Mesenchymal stem cell (in vitro differentiated cells and primary cell): Measurements from ENCODE around the gene DARS1.
A peak's percentile ranks its signal among the peaks of the same experiment; 100 is the strongest.

Experiments
- DNase-seq: peaks from one replicate; pipeline ENCODE4 v3.0.0-alpha.2; 2013
- H2AFZ ChIP-seq: one replicate; pipeline ENCODE4 v1.6.1; 2013; ENCODE audit warnings: low read depth, mild to moderate bottlenecking, control low read depth, inconsistent platforms, low read length, moderate library complexity
- H2AK5ac ChIP-seq: 2 replicates; pipeline ENCODE4 v1.6.1; 2013; ENCODE audit warnings: low read length, moderate library complexity, mild to moderate bottlenecking, inconsistent platforms; ENCODE audit not compliant: severe bottlenecking
- H2BK120ac ChIP-seq: one replicate; pipeline ENCODE4 v1.6.1; 2013; ENCODE audit warnings: low read depth, mild to moderate bottlenecking, inconsistent platforms, low read length, moderate library complexity
- H2BK12ac ChIP-seq, 2 experiments: one replicate each; pipeline ENCODE4 v1.6.1; 2013; ENCODE audit warnings: inconsistent platforms in 2 of 2, low read length in 2 of 2, mild to moderate bottlenecking in 2 of 2, moderate library complexity in 2 of 2, control low read depth in 1 of 2
- H2BK15ac ChIP-seq: one replicate; pipeline ENCODE4 v1.6.1; 2013; ENCODE audit warnings: mild to moderate bottlenecking, low read depth, inconsistent platforms; ENCODE audit not compliant: poor library complexity, severe bottlenecking
- H2BK5ac ChIP-seq: 2 replicates; pipeline ENCODE4 v1.6.1; 2013; ENCODE audit warnings: low read depth, mild to moderate bottlenecking, low read length, control low read depth, inconsistent platforms; ENCODE audit not compliant: poor library complexity, severe bottlenecking
- H3K14ac ChIP-seq, 2 experiments: one replicate each; pipeline ENCODE4 v1.6.1; 2013; ENCODE audit warnings: inconsistent platforms in 2 of 2, low read length in 2 of 2, control low read depth in 1 of 2, mild to moderate bottlenecking in 1 of 2, moderate library complexity in 1 of 2
- H3K18ac ChIP-seq, 2 experiments: one replicate each; pipeline ENCODE4 v1.6.1; 2013; ENCODE audit warnings: inconsistent platforms in 2 of 2, low read length in 2 of 2, control low read depth in 1 of 2, low read depth in 1 of 2, mild to moderate bottlenecking in 1 of 2
- H3K23ac ChIP-seq, 2 experiments: one replicate each; pipeline ENCODE4 v1.6.1; 2013; ENCODE audit warnings: inconsistent platforms in 2 of 2, low read length in 2 of 2, mild to moderate bottlenecking in 2 of 2, moderate library complexity in 2 of 2, control low read depth in 1 of 2
- H3K27ac ChIP-seq: 2 replicates; pipeline ENCODE4 v1.5.1; 2013; ENCODE audit warnings: mild to moderate bottlenecking, moderate library complexity, low read length, control low read depth, inconsistent platforms; ENCODE audit not compliant: poor library complexity, severe bottlenecking
- H3K27me3 ChIP-seq, 2 experiments: 2 replicates each; pipeline versions ENCODE4 v1.6.1 to v1.7.0; 2013; ENCODE audit warnings: low read length in 2 of 2, mild to moderate bottlenecking in 2 of 2, moderate library complexity in 2 of 2, control low read depth in 1 of 2, inconsistent platforms in 1 of 2; ENCODE audit not compliant: control insufficient read depth in 1 of 2, insufficient read depth in 1 of 2
- H3K36me3 ChIP-seq, 2 experiments: 2 replicates each; pipeline versions ENCODE4 v1.6.1 to v1.7.0; 2013; ENCODE audit warnings: low read length in 2 of 2, control low read depth in 1 of 2, inconsistent platforms in 1 of 2, low read depth in 1 of 2, mild to moderate bottlenecking in 1 of 2; ENCODE audit not compliant: insufficient read depth in 2 of 2, control insufficient read depth in 1 of 2
- H3K4ac ChIP-seq, 2 experiments: one replicate each; pipeline ENCODE4 v1.6.1; 2013; ENCODE audit warnings: inconsistent platforms in 2 of 2, low read length in 2 of 2, mild to moderate bottlenecking in 2 of 2, moderate library complexity in 2 of 2, control low read depth in 1 of 2, low read depth in 1 of 2
- H3K4me1 ChIP-seq: 2 replicates; pipeline ENCODE4 v1.6.1; 2013; ENCODE audit warnings: low read depth, low read length, control low read depth; ENCODE audit not compliant: control insufficient read depth, insufficient read depth
- H3K4me2 ChIP-seq: 2 replicates; pipeline ENCODE4 v1.6.1; 2013; ENCODE audit warnings: low read length, mild to moderate bottlenecking, inconsistent platforms; ENCODE audit not compliant: poor library complexity, severe bottlenecking
- H3K4me3 ChIP-seq, 2 experiments: 2 replicates each; pipeline versions ENCODE4 v1.5.1 to v1.7.0; 2013; ENCODE audit warnings: low read length in 2 of 2, mild to moderate bottlenecking in 2 of 2, control low read depth in 1 of 2, low read depth in 1 of 2; ENCODE audit not compliant: insufficient read depth in 1 of 2
- H3K79me1 ChIP-seq: replicated peaks from 2 replicates; pipeline ENCODE4 v1.6.1; 2013; ENCODE audit warnings: mild to moderate bottlenecking, control low read depth, low read length, inconsistent platforms; ENCODE audit not compliant: poor library complexity, severe bottlenecking
- H3K9ac ChIP-seq: 2 replicates; pipeline ENCODE4 v1.7.0; 2013; ENCODE audit warnings: mild to moderate bottlenecking, low read length, moderate library complexity
- H3K9me3 ChIP-seq: 2 replicates; pipeline ENCODE4 v1.7.0; 2013; ENCODE audit warnings: mild to moderate bottlenecking, low read length; ENCODE audit not compliant: control insufficient read depth
- H4K8ac ChIP-seq: one replicate; pipeline ENCODE4 v1.6.1; 2013; ENCODE audit warnings: inconsistent platforms, mild to moderate bottlenecking, low read length, moderate library complexity
- H4K91ac ChIP-seq: one replicate; pipeline ENCODE4 v1.6.1; 2013; ENCODE audit warnings: mild to moderate bottlenecking, low read length, inconsistent platforms
- WGBS: methylation state at CpG from one replicate; pipeline ENCODE4 v1.1.7; 2013; ENCODE audit warnings: mixed read lengths; 5-methylcytosine and 5-hydroxymethylcytosine counted together

DARS1 gene

DNA sequence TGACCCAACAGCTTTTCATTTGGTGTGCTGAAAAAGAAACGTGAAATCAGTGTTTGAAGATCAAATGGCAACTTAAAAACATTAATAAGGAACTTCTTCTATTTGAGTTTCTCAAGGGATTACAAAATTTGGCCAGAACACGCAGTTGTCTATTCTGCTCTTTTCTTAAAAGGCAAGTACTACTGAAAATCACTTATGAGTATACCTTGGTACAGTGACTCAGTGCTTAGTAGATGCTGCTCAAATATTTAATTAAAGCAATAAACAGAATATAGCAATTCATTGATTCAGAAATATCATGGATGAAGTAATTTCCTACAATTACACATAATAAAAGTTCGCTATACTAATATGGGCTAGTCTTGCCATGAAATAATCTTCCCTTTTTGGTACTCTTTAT, 70.9 kb downstream of the DARS1 start:
- Histone ChIP-seq H3K4me3 (no peak overlapping the region), H3K36me3 (peaks cover 0 to 42% of the 10 kb centered on the region in 2 experiments), H3K27me3 (no peaks in the 10 kb centered on the region), H3K9ac (peak overlapping the region; percentile 14), H2AFZ (no peak overlapping the region), H2BK12ac (no peak overlapping the region), H2BK120ac (no peak overlapping the region), H3K4me2 (no peak overlapping the region), H2BK5ac (no peak overlapping the region), H3K23ac (no peak overlapping the region), H3K18ac (no peak overlapping the region), H4K91ac (no peak overlapping the region), H2BK15ac (no peak overlapping the region), H3K9me3 (no peaks in the 10 kb centered on the region), H2AK5ac (no peak overlapping the region), H3K79me1 (no peaks in the 10 kb centered on the region), H4K8ac (no peak overlapping the region), H3K4ac (no peak overlapping the region), H3K27ac (no peak overlapping the region), H3K14ac (no peak overlapping the region), H3K4me1 (no peaks in the 10 kb centered on the region)
- DNase-seq = no peak
- WGBS = no CpG with 5 or more reads among the region's 3 CpGs

DNA sequence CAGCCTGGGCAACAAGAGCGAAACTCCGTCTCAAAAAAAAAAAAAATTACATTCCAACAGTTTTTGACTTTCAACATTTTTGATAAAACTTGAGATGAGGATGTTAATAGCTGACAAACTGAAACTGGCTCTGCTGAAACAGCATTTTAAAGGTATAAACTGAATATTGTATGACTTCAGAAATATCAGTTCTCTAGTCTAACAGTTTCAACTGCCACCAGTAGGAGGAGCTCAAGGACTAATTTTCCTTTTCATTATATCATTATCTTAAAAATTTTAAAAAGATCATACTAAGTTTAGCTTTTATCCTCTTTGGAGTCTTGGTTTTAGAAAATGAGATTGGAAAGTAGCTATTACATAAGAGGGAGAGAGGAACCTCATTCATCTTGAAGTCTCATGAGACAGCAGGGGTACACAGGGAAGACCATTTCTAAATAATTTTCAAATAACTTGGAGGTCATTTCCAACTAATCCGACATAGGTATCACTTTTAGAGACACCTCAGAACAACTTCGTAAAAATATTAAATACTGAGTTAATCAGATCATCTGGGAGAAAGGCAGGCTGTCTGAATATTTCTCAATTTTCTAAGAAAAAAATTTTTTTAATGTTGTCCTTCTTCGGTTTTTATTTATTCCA, 71.6 kb downstream of the DARS1 start:
- Histone ChIP-seq H3K9me3 (no peaks in the 10 kb centered on the region), H3K18ac (no peak overlapping the region), H4K8ac (no peak overlapping the region), H2AFZ (no peak overlapping the region), H2AK5ac (no peak overlapping the region), H3K4me1 (no peaks in the 10 kb centered on the region), H3K4ac (no peak overlapping the region), H4K91ac (no peak overlapping the region), H3K27me3 (no peaks in the 10 kb centered on the region), H3K4me2 (no peak overlapping the region), H3K9ac (peak overlapping the region; percentile 14), H3K27ac (no peak overlapping the region), H2BK5ac (no peak overlapping the region), H2BK15ac (no peak overlapping the region), H3K79me1 (no peaks in the 10 kb centered on the region), H2BK12ac (no peak overlapping the region), H2BK120ac (no peak overlapping the region), H3K4me3 (no peak overlapping the region), H3K14ac (no peak overlapping the region), H3K36me3 (peaks cover 0 to 45% of the 10 kb centered on the region in 2 experiments), H3K23ac (no peak overlapping the region)
- 100% methylated on average over 1 of the region's 5 CpGs for WGBS
- DNase-seq = peak; percentile 56

DNA sequence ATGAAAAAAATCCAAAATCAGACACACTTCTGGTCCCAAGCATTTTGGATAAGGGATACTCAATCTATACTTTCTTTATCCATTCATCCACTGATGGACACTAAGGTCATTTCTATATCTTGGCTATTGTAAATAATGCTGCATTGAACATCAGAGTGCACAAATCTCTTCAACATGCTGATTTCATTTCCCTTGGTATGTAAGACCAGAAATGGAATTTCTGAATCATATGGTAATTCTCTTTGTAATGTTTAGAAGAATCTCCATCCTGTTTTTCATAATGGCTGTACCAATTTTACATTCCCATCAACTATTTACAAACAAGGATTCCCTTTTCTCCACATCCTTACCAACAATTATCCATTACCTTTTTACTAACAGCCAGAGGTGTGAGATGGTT, 75.5 kb downstream of the DARS1 start:
- H3K9me3 ChIP-seq = no peaks in the 10 kb centered on the region
- no peak overlapping the region for H4K91ac ChIP-seq
- peak overlapping the region; percentile 38 for H3K9ac ChIP-seq
- H4K8ac ChIP-seq = no peak overlapping the region
- no peak overlapping the region for H3K4ac ChIP-seq
- H3K4me2 ChIP-seq = no peak overlapping the region
- no peak overlapping the region for H3K23ac ChIP-seq
- no peaks in the 10 kb centered on the region for H3K79me1 ChIP-seq
- peaks cover 0 to 65% of the 10 kb centered on the region in 2 experiments for H3K36me3 ChIP-seq
- no peak overlapping the region for H3K4me3 ChIP-seq
- H2AK5ac ChIP-seq = no peak overlapping the region
- H3K18ac ChIP-seq = no peak overlapping the region
- no peak overlapping the region for H2BK12ac ChIP-seq
- H3K27me3 ChIP-seq = no peaks in the 10 kb centered on the region
- H3K4me1 ChIP-seq = no peaks in the 10 kb centered on the region
- H3K27ac ChIP-seq = no peak overlapping the region
- no peak overlapping the region for H2AFZ ChIP-seq
- no peak overlapping the region for H2BK5ac ChIP-seq
- H3K14ac ChIP-seq = no peak overlapping the region
- H2BK120ac ChIP-seq = no peak overlapping the region
- DNase-seq = no peak
- H2BK15ac ChIP-seq = no peak overlapping the region

DNA sequence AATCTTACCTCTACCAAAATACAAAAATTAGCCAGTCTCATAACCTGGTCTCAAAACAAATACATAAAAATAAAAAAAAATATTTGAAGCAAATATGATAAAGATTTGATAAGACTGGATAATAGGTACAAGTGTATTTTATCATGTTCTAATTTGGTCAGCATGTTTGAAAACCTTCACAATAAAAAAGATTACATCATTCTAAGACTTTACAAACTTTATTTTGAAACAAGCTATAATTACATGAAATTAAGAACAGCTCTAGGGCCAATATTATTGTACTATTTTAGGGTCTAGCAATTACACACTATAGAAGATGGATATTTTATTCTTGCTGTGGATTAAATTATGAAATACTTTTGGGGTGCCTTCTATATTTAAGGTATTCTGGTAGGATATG, 79.7 kb downstream of the DARS1 start:
- peaks cover 3 to 49% of the 10 kb centered on the region in 2 experiments for H3K36me3 ChIP-seq
- no peak overlapping the region for H2BK120ac ChIP-seq
- no peaks in the 10 kb centered on the region for H3K79me1 ChIP-seq
- no peak overlapping the region for H2AFZ ChIP-seq
- no peaks in the 10 kb centered on the region for H3K9me3 ChIP-seq
- no peak overlapping the region for H3K27ac ChIP-seq
- H2BK12ac ChIP-seq = no peak overlapping the region
- H3K14ac ChIP-seq = no peak overlapping the region
- no peak for DNase-seq
- H3K4me1 ChIP-seq = no peaks in the 10 kb centered on the region
- H4K91ac ChIP-seq = no peak overlapping the region
- H3K27me3 ChIP-seq = no peaks in the 10 kb centered on the region
- no peak overlapping the region for H3K4me3 ChIP-seq
- no peak overlapping the region for H3K18ac ChIP-seq
- no peak overlapping the region for H3K4ac ChIP-seq
- H2BK5ac ChIP-seq = no peak overlapping the region
- H2BK15ac ChIP-seq = no peak overlapping the region
- H4K8ac ChIP-seq = no peak overlapping the region
- H3K23ac ChIP-seq = no peak overlapping the region
- H3K4me2 ChIP-seq = no peak overlapping the region
- no peak overlapping the region for H3K9ac ChIP-seq
- no peak overlapping the region for H2AK5ac ChIP-seq
